Stimulated activated CD8-positive, alpha-beta memory T cell treated with anti-CD3 and anti-CD28 coated beads, Interleukin-4, amount 100 ng/mL, for 24 hours (primary cell): ENCODE measurements around the gene PRLR.

Experiments
- DNase-seq: peaks from one replicate; pipeline ENCODE4 v3.0.0-alpha.2; 2020; ENCODE audit warnings: low read depth

Gene PRLR

GRCh38 chr5:35159370-35159742 lies 70.9 kb downstream of the PRLR start:
- no peak for DNase-seq

- no peak for DNase-seq
Observed at GRCh38 chr5:35158622-35159369, 71.5 kb downstream of the PRLR start.

- no peak for DNase-seq
Observed at GRCh38 chr5:35158204-35158603, 72.1 kb downstream of the PRLR start.

- no peak for DNase-seq
Observed at GRCh38 chr5:35153375-35153932, 76.8 kb downstream of the PRLR start.

GRCh38 chr5:35152733-35153132 lies 77.6 kb downstream of the PRLR start:
- DNase-seq: no peak

- DNase-seq: no peak
Observed at GRCh38 chr5:35151146-35151920, 79.0 kb downstream of the PRLR start.

- no peak for DNase-seq
Observed at GRCh38 chr5:35149041-35149440, 81.2 kb downstream of the PRLR start.

GRCh38 chr5:35146406-35146805 lies 83.9 kb downstream of the PRLR start:
- no peak for DNase-seq

GRCh38 chr5:35145691-35146317 lies 84.5 kb downstream of the PRLR start:
- no peak for DNase-seq

GRCh38 chr5:35145012-35145411 lies 85.3 kb downstream of the PRLR start:
- no peak for DNase-seq

- no peak for DNase-seq
Observed at GRCh38 chr5:35143841-35144240, 86.4 kb downstream of the PRLR start.

- no peak for DNase-seq
Observed at GRCh38 chr5:35141739-35142138, 88.5 kb downstream of the PRLR start.

GRCh38 chr5:35138232-35138631 lies 92.1 kb downstream of the PRLR start:
- no peak for DNase-seq

GRCh38 chr5:35136386-35136785 lies 93.9 kb downstream of the PRLR start:
- peak; percentile 7 for DNase-seq

GRCh38 chr5:35135239-35135700 lies 95.0 kb downstream of the PRLR start:
- DNase-seq: no peak

GRCh38 chr5:35134278-35135030 lies 95.8 kb downstream of the PRLR start:
- DNase-seq: no peak

- DNase-seq: no peak
Observed at GRCh38 chr5:35133186-35133585, 97.1 kb downstream of the PRLR start.

GRCh38 chr5:35131723-35132122 lies 98.6 kb downstream of the PRLR start:
- DNase-seq: no peak

GRCh38 chr5:35129921-35130485 lies 100.3 kb downstream of the PRLR start:
- DNase-seq: peak; percentile 23

- DNase-seq: no peak
Observed at GRCh38 chr5:35129276-35129675, 101.0 kb downstream of the PRLR start.

GRCh38 chr5:35127006-35127405 lies 103.3 kb downstream of the PRLR start:
- DNase-seq: no peak

- no peak for DNase-seq
Observed at GRCh38 chr5:35125746-35126145, 104.5 kb downstream of the PRLR start.
